COLO668 (cell line): ENCODE results near the gene SELPLG.

Experiments used
- DNase-seq: peaks from one replicate; lab custom pipeline; 2025; ENCODE audit not compliant: unreplicated experiment; lab: John Stamatoyannopoulos, UW

The SELPLG gene

GRCh38 chr12:108605690-108606406 lies 27.8 kb downstream of the SELPLG start:
- no peak for DNase-seq

- no peak for DNase-seq
Measured at GRCh38 chr12:108605000-108605689, 28.5 kb downstream of the SELPLG start.

GRCh38 chr12:108604208-108604941 lies 29.3 kb downstream of the SELPLG start:
- no peak for DNase-seq

DNA sequence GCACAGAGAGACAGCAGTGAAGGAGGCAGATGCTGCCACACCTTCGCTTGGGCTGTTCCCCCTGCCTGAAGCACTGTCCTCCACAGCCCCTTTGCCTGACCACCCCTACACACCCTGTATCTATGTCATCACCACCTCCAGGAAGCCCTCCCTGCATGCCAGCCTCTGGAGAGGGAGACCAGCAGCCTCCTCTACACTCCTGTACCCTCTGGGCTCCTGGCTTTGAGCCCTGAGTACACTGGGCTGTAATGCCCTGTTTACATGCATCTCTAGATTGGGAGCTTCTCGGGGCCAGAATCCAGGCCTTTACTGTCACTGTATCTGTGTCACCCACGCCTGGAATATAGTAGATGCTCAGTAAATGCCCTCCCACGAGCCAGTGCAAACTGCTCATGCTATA lies 30.0 kb downstream of the SELPLG start:
- DNase-seq: no peak

DNA sequence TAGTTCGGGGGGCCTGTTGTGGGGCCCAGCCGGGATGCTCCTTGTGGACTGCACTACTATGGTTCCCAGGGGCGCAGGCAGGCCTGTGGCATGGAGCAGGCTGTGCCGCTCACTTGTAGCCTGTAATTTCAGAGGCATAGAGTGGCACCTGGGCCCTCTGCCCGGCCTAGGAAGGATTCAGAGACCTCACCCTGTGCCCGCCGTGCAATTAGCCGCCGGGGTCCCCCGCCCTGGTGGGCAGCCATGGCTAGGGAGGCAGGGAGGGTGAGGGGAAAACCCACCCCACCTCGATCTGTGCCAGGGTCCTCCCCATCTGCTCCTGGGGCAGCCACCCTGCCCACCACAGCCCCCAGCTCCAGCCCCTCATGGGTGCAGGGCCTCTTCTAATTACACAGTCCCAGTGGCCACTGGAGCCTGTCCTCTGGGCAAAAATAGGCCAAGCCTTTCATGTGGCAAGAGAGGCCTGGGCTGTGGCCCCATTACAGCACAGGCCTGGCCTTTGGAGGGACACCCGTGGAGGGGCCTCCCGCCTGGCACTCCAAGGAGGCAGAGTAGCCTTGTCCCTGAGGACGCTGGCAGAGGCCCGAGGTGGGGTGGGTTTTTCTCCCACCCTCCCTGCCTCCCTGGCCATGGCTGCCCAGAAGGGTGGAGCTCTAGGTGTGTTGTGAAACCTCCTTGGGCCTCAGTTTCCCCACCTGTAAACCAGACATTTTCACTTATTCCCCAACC lies 30.6 kb downstream of the SELPLG start:
- DNase-seq: no peak

DNA sequence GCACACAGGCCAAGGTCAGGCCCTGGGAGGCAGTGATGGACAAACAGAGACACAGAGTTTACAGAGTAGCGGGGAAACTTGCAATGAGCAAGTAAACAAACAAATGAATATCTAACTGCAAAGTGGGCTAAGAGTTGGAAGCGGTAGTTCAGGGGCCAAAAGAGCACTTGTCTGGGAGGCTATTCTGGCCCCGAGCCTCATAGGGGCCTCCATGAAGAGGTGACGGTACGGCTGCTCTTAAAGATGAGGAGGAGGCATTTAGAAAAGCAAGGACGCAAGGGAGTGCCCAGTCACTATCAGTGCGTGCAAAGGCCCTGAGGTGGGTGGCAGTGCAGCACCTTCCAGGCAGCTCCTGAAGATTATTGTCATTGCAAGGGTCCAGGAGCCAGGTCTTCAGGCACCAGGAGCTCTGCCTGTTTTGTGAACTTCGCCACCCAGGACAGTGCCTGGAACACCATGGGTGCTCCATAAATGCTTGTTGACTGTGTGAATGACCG lies 31.4 kb downstream of the SELPLG start:
- DNase-seq: no peak

DNA sequence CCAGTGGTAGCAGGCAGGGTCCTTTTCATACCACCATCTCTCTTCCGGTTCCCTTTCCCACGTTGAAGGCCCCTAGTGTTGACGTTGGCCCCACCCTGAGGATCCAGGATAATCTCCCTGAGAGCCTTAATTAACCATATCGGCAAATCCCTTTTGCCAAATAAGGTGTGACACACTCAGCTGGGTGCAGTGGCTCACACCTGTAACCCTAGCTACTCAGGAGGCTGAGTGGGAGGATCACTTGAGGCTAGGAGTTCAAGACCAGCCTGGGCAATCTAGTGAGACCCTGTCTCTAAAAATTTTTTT lies 33.0 kb downstream of the SELPLG start:
- DNase-seq: no peak

- no peak for DNase-seq
Measured at GRCh38 chr12:108599948-108600701, 33.6 kb downstream of the SELPLG start.

DNA sequence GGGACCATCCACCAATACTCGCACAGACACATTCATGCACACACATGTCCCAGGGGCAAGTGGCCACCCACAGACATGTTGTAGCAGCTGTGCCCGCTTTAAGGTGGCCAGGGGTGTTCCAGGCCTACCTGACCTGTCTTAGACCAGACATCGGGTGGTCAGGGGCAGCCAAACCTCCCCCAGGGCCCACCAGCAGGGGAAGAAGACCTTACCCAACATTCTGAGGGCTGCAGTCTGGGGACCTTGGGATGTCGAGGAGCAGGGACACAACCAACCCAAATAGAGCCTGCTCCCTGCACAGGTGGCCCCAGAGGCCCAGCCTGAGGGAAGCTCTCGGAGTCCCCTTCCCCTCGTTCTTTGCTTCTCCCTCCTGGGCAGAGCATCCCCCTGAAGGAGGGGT lies 34.2 kb downstream of the SELPLG start:
- no peak for DNase-seq

DNA sequence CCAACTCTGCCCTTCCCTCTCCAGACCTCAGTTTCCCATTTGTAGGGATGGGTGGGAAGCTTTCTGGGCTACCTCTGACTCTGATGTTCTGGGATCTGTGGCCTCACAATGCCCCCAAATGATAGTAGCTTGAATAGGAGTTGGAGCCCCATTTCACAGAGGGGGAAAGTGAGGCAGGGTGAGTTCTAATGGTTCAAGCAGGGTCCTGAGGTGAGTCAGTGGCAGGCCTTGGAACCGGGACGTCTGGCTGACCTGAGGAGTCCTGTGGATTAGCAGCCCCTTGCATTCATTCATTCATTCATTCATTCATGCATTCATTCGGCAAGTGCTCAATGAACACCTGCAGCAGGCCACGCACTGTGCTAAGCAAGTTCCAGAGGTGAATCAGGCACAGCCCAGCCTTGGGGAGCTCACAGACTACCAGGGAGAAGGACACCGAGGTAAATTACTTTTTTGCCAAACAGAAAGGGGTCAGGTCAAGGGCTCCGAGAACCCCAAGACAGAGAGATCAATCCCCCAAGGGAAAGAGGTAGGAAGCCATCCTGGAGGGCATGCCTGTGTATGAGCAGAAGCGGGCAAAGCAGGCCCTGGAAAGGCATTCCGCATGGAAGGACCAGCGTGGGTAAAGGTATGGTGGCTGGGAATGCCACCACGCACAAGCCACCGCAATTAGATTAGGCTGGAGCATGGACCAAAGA lies 35.0 kb downstream of the SELPLG start:
- no peak for DNase-seq

- no peak for DNase-seq
Measured at GRCh38 chr12:108597559-108598471, 35.9 kb downstream of the SELPLG start, which contains the start of gene TMEM119. TMEM119 (minus strand) TSS chr12:108598084; CDS start chr12:108592383, 5,701 bp downstream.

GRCh38 chr12:108596854-108597558 lies 36.7 kb downstream of the SELPLG start:
- DNase-seq: no peak

- no peak for DNase-seq
Measured at GRCh38 chr12:108595711-108596647, 37.7 kb downstream of the SELPLG start.

GRCh38 chr12:108594960-108595710 lies 38.6 kb downstream of the SELPLG start:
- DNase-seq: no peak

DNA sequence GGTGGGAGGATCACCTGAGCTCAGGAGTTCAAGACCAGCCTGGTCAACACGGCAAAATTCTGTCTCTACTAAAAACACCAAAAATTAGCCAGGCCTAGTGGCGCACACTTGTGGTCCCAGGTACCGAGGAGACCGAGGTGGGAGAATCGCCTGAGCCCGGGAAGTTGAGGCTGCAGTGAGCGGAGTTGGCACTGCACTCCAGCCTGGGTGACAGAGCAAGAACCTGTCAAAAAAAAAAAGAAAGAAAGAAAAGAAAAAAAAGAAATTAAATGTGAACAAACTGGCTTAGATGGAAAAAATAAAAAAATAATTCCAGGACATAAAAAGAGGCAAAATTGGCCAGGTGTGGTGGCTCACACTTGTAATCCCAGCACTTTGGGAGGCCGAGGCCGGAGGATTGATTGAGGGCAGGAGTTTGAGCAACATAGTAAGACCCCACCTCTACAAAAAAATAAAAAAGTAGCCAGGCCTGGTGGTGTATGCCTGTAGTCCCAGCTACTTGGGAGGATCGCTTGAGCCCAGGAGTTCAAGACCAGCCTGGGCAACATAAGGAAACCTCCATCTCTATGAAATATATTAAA lies 39.3 kb downstream of the SELPLG start:
- no peak for DNase-seq
